Endodermal cell (in vitro differentiated cells): ENCODE measurements around the gene SBNO2. TPM values are rescaled to one million over a fixed set of nuclear protein-coding genes. Genes with fewer than 3 reads are reported as not detected.

ENCODE experiments used
- DNase-seq: peaks from one replicate; pipeline ENCODE4 v3.0.0-alpha.2; 2017
- H3K27ac ChIP-seq: 2 replicates; pipeline ENCODE4 v1.5.1; 2013; ENCODE audit warnings: mild to moderate bottlenecking, low read depth, low read length, moderate library complexity
- H3K27me3 ChIP-seq: 2 replicates; pipeline ENCODE4 v1.6.1; 2013; ENCODE audit warnings: mild to moderate bottlenecking, low read length, moderate library complexity; ENCODE audit not compliant: insufficient read depth, control insufficient read depth, poor library complexity, severe bottlenecking
- H3K36me3 ChIP-seq: 2 replicates; pipeline ENCODE4 v1.7.0; 2013; ENCODE audit warnings: mild to moderate bottlenecking, low read length, moderate library complexity; ENCODE audit not compliant: control insufficient read depth, insufficient read depth
- H3K4me1 ChIP-seq: one replicate; pipeline ENCODE4 v1.7.0; 2013; ENCODE audit warnings: low read length; ENCODE audit not compliant: control insufficient read depth, insufficient read depth
- H3K4me3 ChIP-seq: 2 replicates; pipeline ENCODE4 v1.5.1; 2013; ENCODE audit warnings: mild to moderate bottlenecking, low read length, moderate library complexity
- H3K9ac ChIP-seq: 2 replicates; pipeline ENCODE4 v1.6.1; 2013; ENCODE audit warnings: mild to moderate bottlenecking, low read length, moderate library complexity; ENCODE audit not compliant: poor library complexity, severe bottlenecking; ENCODE audit errors: extremely low read depth
- H3K9me3 ChIP-seq: 2 replicates; pipeline ENCODE4 v1.6.1; 2013; ENCODE audit warnings: mild to moderate bottlenecking, low read length, moderate library complexity; ENCODE audit not compliant: control insufficient read depth
- H3K27ac Mint-ChIP-seq: 2 replicates; pipeline ENCODE4 v1.8.0; 2020; ENCODE audit warnings: mixed read lengths
- H3K27me3 Mint-ChIP-seq: 2 replicates; pipeline ENCODE4 v1.8.0; 2021; ENCODE audit warnings: mild to moderate bottlenecking, mixed read lengths; ENCODE audit not compliant: insufficient read depth
- H3K36me3 Mint-ChIP-seq: 2 replicates; pipeline ENCODE4 v1.8.0; 2020; ENCODE audit warnings: low read depth, mixed read lengths
- H3K4me1 Mint-ChIP-seq: 2 replicates; pipeline ENCODE4 v1.8.0; 2020; ENCODE audit warnings: mixed read lengths
- H3K4me3 Mint-ChIP-seq: 2 replicates; pipeline ENCODE4 v1.8.0; 2020; ENCODE audit warnings: mild to moderate bottlenecking, moderate library complexity, mixed read lengths
- H3K9me3 Mint-ChIP-seq: 2 replicates; pipeline ENCODE4 v1.8.0; 2020; ENCODE audit warnings: mild to moderate bottlenecking, mixed read lengths
- CTCF ChIP-seq: fragments of 200-600 bp; sonication (generic); conservative IDR thresholded peaks from 2 replicates; pipeline ENCODE4 v1.5.0; 2021; ENCODE audit warnings: antibody characterized with exemption, mild to moderate bottlenecking
- WGBS, 2 experiments: methylation state at CpG; one replicate each; pipeline versions ENCODE4 v1.1.5 to v1.1.7; 2013; ENCODE audit warnings: missing lambda C conversion rate in 2 of 2, mixed read lengths in 1 of 2; ENCODE audit not compliant: insufficient coverage in 1 of 2, insufficient read length in 1 of 2; 5-methylcytosine and 5-hydroxymethylcytosine counted together
- total RNA-seq, 2 donors: library from RNA; stranded (reverse); fragmentation: NEBNext Ultra II Directional in 1 of 2; extraction: Animal tissue kit (Norgen Biotek cat#: 25700) in 1 of 2; gene quantifications; 2 replicates in 1 of 2; 3 replicates in 1 of 2; pipeline ENCODE4 v1.2.1, GENCODE V29; 2021

The SBNO2 gene
- total RNA-seq, 2 donors from 2014 or later, result 43.3 to 50.4 TPM

GRCh38 chr19:1177322-1178114 lies 3.5 kb upstream of the SBNO2 start:
- peaks cover 6% of the 10 kb centered on the region for H3K4me1 Mint-ChIP-seq
- 86 to 87% methylated on average over 22 to 25 of the region's 25 CpGs for WGBS, 2 experiments
- no peaks in the 10 kb centered on the region for H3K27me3 ChIP-seq
- no peak overlapping the region for H3K27ac Mint-ChIP-seq
- no peak overlapping the region for H3K9ac ChIP-seq
- no peak overlapping the region for H3K27ac ChIP-seq
- H3K4me1 ChIP-seq, result peaks cover under 1% of the 10 kb centered on the region
- H3K4me3 ChIP-seq, result no peak overlapping the region
- H3K9me3 Mint-ChIP-seq, result no peaks in the 10 kb centered on the region
- H3K4me3 Mint-ChIP-seq, result no peak overlapping the region
- no peaks in the 10 kb centered on the region for H3K36me3 ChIP-seq
- no peaks in the 10 kb centered on the region for H3K9me3 ChIP-seq
- no peaks in the 10 kb centered on the region for H3K27me3 Mint-ChIP-seq
- no peaks in the 10 kb centered on the region for H3K36me3 Mint-ChIP-seq
- DNase-seq, result peak; percentile 54
- no peak for TF ChIP-seq CTCF

- peak overlapping the region; percentile 90 for H3K4me3 ChIP-seq
- H3K9me3 Mint-ChIP-seq, result no peaks in the 10 kb centered on the region
- H3K4me1 Mint-ChIP-seq, result peaks cover 21% of the 10 kb centered on the region
- peak overlapping the region; percentile 76 for H3K9ac ChIP-seq
- peak; percentile 78 for DNase-seq
- peak overlapping the region; percentile 93 for H3K4me3 Mint-ChIP-seq
- H3K27ac ChIP-seq, result no peak overlapping the region
- 1 to 2% methylated on average over 27 to 47 of the region's 47 CpGs for WGBS, 2 experiments
- H3K36me3 ChIP-seq, result no peaks in the 10 kb centered on the region
- peak overlapping the region; percentile 89 for H3K27ac Mint-ChIP-seq
- no peaks in the 10 kb centered on the region for H3K9me3 ChIP-seq
- peaks cover 5% of the 10 kb centered on the region for H3K36me3 Mint-ChIP-seq
- no peaks in the 10 kb centered on the region for H3K27me3 ChIP-seq
- H3K4me1 ChIP-seq, result peaks cover 5% of the 10 kb centered on the region
- no peak for TF ChIP-seq CTCF
- no peaks in the 10 kb centered on the region for H3K27me3 Mint-ChIP-seq
Measured at GRCh38 chr19:1173159-1173844, 766 bp downstream of the SBNO2 start.

GRCh38 chr19:1172353-1173158 lies 1.5 kb downstream of the SBNO2 start:
- Histone ChIP-seq H3K27me3 (no peaks in the 10 kb centered on the region), H3K36me3 (no peaks in the 10 kb centered on the region), H3K27ac (no peak overlapping the region), H3K9ac (peak overlapping the region; percentile 76), H3K9me3 (no peaks in the 10 kb centered on the region), H3K4me1 (peaks cover 5% of the 10 kb centered on the region), H3K4me3 (peak overlapping the region; percentile 90)
- 35% methylated on average over 13 to 33 of the region's 36 CpGs for WGBS, 2 experiments
- Mint-ChIP-seq H3K27me3 (no peaks in the 10 kb centered on the region), H3K36me3 (peaks cover 5% of the 10 kb centered on the region), H3K4me1 (peaks cover 21% of the 10 kb centered on the region), H3K4me3 (peak overlapping the region; percentile 93), H3K27ac (peak overlapping the region; percentile 83), H3K9me3 (no peaks in the 10 kb centered on the region)
- DNase-seq, result no peak
- no peak for TF ChIP-seq CTCF
